Mammary epithelial cell (primary cell): Measurements from ENCODE around the gene TGM5.

Experiments
- EZH2 ChIP-seq: IDR thresholded peaks from 2 replicates; pipeline ENCODE4 v1.6.1; 2012; ENCODE audit warnings: low read length, inconsistent platforms, borderline replicate concordance
- TF ChIP-seq, protein P1 (sequence below), 2 donors: IDR thresholded peaks in 1 of 2; conservative IDR thresholded peaks in 1 of 2; 2 replicates each; pipeline ENCODE4 v1.5.1; 2011 to 2012; ENCODE audit warnings: inconsistent platforms in 2 of 2, low read length in 2 of 2, mild to moderate bottlenecking in 2 of 2, control low read depth in 1 of 2, low read depth in 1 of 2; ENCODE audit not compliant: insufficient read depth in 1 of 2; ENCODE audit errors: extremely low read depth in 1 of 2

DNA sequence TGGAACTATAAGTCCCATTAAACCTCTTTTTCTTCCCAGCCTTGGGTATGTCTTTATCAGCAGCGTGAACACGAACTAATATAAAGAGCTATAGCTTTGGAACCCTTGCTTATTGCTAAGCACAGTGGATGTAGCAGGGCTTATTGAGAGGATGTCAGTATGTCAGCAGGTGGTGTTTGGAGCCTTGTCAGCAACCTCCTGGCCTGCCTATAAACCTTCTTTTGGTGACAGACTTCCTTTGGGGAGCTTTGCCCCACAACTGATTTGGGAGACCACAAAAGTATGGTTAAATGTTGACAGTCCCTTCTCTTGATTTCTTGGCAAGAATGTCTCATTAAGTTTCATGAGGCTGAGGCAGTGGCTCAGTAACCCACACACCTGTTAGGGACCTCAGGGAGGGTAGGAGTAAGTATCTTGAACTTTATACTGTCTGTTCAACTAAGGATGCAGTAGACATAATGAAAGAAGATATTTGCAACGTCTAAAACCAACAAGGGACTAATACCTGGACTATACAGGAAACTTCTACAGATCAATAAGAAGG is 66.7 kb downstream of the TGM5 start:
- TF ChIP-seq, protein P1, sequence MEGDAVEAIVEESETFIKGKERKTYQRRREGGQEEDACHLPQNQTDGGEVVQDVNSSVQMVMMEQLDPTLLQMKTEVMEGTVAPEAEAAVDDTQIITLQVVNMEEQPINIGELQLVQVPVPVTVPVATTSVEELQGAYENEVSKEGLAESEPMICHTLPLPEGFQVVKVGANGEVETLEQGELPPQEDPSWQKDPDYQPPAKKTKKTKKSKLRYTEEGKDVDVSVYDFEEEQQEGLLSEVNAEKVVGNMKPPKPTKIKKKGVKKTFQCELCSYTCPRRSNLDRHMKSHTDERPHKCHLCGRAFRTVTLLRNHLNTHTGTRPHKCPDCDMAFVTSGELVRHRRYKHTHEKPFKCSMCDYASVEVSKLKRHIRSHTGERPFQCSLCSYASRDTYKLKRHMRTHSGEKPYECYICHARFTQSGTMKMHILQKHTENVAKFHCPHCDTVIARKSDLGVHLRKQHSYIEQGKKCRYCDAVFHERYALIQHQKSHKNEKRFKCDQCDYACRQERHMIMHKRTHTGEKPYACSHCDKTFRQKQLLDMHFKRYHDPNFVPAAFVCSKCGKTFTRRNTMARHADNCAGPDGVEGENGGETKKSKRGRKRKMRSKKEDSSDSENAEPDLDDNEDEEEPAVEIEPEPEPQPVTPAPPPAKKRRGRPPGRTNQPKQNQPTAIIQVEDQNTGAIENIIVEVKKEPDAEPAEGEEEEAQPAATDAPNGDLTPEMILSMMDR (conservative IDR thresholded peaks at IDR 0.05 in 1 of 2, IDR thresholded peaks at IDR 0.05 in 1 of 2; ENCODE audit: extremely low read depth in 1 of 2, insufficient read depth in 1 of 2, low read depth in 1 of 2, low read length in 2 of 2) = no peak
- TF ChIP-seq EZH2 = no peak
